ENCODE results near the gene ADH1B.
"Not testable (repeated sequence)": the region's sequence is repeated elsewhere in the genome, so short reads cannot be mapped to it uniquely, and the experiment has no call there.

ADH1B gene

DNA sequence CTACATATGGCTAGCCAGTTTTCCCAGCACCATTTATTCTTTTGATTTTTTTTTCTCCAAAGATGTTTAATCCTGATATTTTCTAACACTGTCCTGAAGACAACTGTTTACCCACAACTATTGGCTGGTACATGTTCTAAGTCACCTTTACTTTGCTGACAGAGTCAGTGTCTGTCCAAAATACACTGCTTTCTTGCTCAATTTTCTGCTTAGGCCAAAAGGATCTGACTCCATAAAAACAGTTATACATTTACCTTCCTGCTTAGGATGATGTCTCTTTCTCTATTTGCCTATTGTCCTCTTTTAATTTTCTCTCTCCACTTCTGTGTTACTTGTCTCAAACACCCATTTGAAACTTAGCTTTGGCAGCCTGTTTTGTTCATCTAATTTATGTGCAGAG is 28.1 kb upstream of the ADH1B start:
- Histone ChIP-seq H2BK5ac (ENCODE audit: low read depth, low read length, poor library complexity, severe bottlenecking) (no peak overlapping the region), H3K9me3 (ENCODE audit: control insufficient read depth, low read length) (peaks cover under 1% of the 10 kb centered on the region), H2AFZ (ENCODE audit: low read depth, low read length) (no peak overlapping the region), H2AK5ac (ENCODE audit: low read length, severe bottlenecking) (no peak overlapping the region), H3K14ac (ENCODE audit: low read length in 2 of 2) (no peak overlapping the region), H3K4ac (ENCODE audit: low read depth in 1 of 2, low read length in 2 of 2) (no peak overlapping the region), H3K4me3 (ENCODE audit: insufficient read depth in 1 of 2, low read depth in 1 of 2, low read length in 2 of 2) (no peak overlapping the region), H2BK12ac (ENCODE audit: low read length in 2 of 2) (no peak overlapping the region), H2BK120ac (ENCODE audit: low read depth, low read length) (no peak overlapping the region), H3K23ac (ENCODE audit: low read length in 2 of 2) (no peak overlapping the region), H4K8ac (ENCODE audit: low read length) (no peak overlapping the region), H3K9ac (ENCODE audit: low read length) (no peak overlapping the region), H4K91ac (ENCODE audit: low read length) (no peak overlapping the region), H3K18ac (ENCODE audit: low read depth in 1 of 2, low read length in 2 of 2) (no peak overlapping the region), H3K27me3 (ENCODE audit: control insufficient read depth in 1 of 2, insufficient read depth in 1 of 2, low read length in 2 of 2) (no peaks in the 10 kb centered on the region), H2BK15ac (ENCODE audit: low read depth, poor library complexity, severe bottlenecking) (no peak overlapping the region), H3K36me3 (ENCODE audit: control insufficient read depth in 1 of 2, insufficient read depth in 2 of 2, low read depth in 1 of 2, low read length in 2 of 2) (no peaks in the 10 kb centered on the region), H3K79me1 (replicated peaks; ENCODE audit: low read length, poor library complexity, severe bottlenecking) (no peaks in the 10 kb centered on the region), H3K4me2 (ENCODE audit: low read length, poor library complexity, severe bottlenecking) (no peak overlapping the region), H3K4me1 (ENCODE audit: control insufficient read depth, insufficient read depth, low read depth, low read length) (no peaks in the 10 kb centered on the region), H3K27ac (ENCODE audit: low read length, poor library complexity, severe bottlenecking) (no peak overlapping the region)
- DNase-seq, result no peak

DNA sequence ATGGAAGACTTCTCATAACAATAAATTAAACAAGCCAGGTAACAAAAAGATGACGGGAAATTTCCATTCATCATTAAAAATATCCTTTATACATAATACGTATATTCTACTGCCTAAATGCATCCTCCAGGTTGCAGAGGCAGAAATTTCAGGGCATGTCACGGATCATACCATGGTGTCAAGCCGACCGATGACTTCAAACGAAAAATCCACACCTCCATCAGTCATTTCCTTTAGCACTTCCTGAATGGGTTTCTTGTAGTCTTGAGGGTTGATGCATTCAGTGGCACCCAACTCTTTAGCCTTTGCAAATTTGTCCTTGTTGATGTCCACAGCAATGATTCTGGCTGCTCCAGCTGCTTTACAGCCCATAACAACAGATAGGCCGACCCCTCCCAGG is 21.4 kb upstream of the ADH1B start:
- not testable (repeated sequence) for H3K4me2 ChIP-seq (ENCODE audit: low read length, poor library complexity, severe bottlenecking); H3K9me3 ChIP-seq (ENCODE audit: control insufficient read depth, low read length); H3K4me3 ChIP-seq (ENCODE audit: insufficient read depth in 1 of 2, low read depth in 1 of 2, low read length in 2 of 2); H3K4ac ChIP-seq (ENCODE audit: low read depth in 1 of 2, low read length in 2 of 2); H3K36me3 ChIP-seq (ENCODE audit: control insufficient read depth in 1 of 2, insufficient read depth in 2 of 2, low read depth in 1 of 2, low read length in 2 of 2); H3K27ac ChIP-seq (ENCODE audit: low read length, poor library complexity, severe bottlenecking); H2BK12ac ChIP-seq (ENCODE audit: low read length in 2 of 2); H2BK5ac ChIP-seq (ENCODE audit: low read depth, low read length, poor library complexity, severe bottlenecking); H3K14ac ChIP-seq (ENCODE audit: low read length in 2 of 2); H4K91ac ChIP-seq (ENCODE audit: low read length); H3K79me1 ChIP-seq (replicated peaks; ENCODE audit: low read length, poor library complexity, severe bottlenecking); H3K18ac ChIP-seq (ENCODE audit: low read depth in 1 of 2, low read length in 2 of 2); H3K23ac ChIP-seq (ENCODE audit: low read length in 2 of 2); H2AK5ac ChIP-seq (ENCODE audit: low read length, severe bottlenecking); H3K27me3 ChIP-seq (ENCODE audit: control insufficient read depth in 1 of 2, insufficient read depth in 1 of 2, low read length in 2 of 2); H2BK120ac ChIP-seq (ENCODE audit: low read depth, low read length); H3K4me1 ChIP-seq (ENCODE audit: control insufficient read depth, insufficient read depth, low read depth, low read length); DNase-seq; H3K9ac ChIP-seq (ENCODE audit: low read length); H2AFZ ChIP-seq (ENCODE audit: low read depth, low read length); H2BK15ac ChIP-seq (ENCODE audit: low read depth, poor library complexity, severe bottlenecking); H4K8ac ChIP-seq (ENCODE audit: low read length)
- 47% methylated on average over 7 of the region's 7 CpGs for WGBS

DNA sequence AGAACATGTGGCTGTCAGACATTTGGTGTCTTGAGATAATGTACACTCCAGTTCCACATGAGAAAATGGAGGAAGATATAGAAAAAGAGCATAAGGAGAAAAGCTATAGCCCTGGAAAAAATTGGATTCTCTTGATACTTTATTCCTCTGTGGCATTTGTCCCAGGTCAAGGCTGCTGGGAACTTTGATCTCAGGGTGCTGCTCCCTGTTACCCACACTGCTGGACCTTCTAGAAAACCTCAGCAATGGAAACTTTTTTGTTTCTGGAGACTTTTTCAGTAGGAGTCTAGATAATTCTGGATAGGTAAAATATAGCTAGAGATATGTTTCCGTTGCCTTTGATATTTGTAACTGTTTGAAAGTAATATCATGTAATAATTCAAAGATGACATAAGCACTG is 20.2 kb upstream of the ADH1B start:
- Histone ChIP-seq H3K9me3 (ENCODE audit: control insufficient read depth, low read length) (no peaks in the 10 kb centered on the region), H3K4me1 (ENCODE audit: control insufficient read depth, insufficient read depth, low read depth, low read length) (no peaks in the 10 kb centered on the region), H3K9ac (ENCODE audit: low read length) (no peak overlapping the region), H4K91ac (ENCODE audit: low read length) (no peak overlapping the region), H3K79me1 (replicated peaks; ENCODE audit: low read length, poor library complexity, severe bottlenecking) (no peaks in the 10 kb centered on the region), H2BK12ac (ENCODE audit: low read length in 2 of 2) (no peak overlapping the region), H3K4ac (ENCODE audit: low read depth in 1 of 2, low read length in 2 of 2) (no peak overlapping the region), H3K23ac (ENCODE audit: low read length in 2 of 2) (no peak overlapping the region), H3K4me2 (ENCODE audit: low read length, poor library complexity, severe bottlenecking) (no peak overlapping the region), H4K8ac (ENCODE audit: low read length) (no peak overlapping the region), H2BK15ac (ENCODE audit: low read depth, poor library complexity, severe bottlenecking) (no peak overlapping the region), H3K27me3 (ENCODE audit: control insufficient read depth in 1 of 2, insufficient read depth in 1 of 2, low read length in 2 of 2) (no peaks in the 10 kb centered on the region), H3K14ac (ENCODE audit: low read length in 2 of 2) (no peak overlapping the region), H3K27ac (ENCODE audit: low read length, poor library complexity, severe bottlenecking) (no peak overlapping the region), H2BK5ac (ENCODE audit: low read depth, low read length, poor library complexity, severe bottlenecking) (no peak overlapping the region), H3K36me3 (ENCODE audit: control insufficient read depth in 1 of 2, insufficient read depth in 2 of 2, low read depth in 1 of 2, low read length in 2 of 2) (no peaks in the 10 kb centered on the region), H3K18ac (ENCODE audit: low read depth in 1 of 2, low read length in 2 of 2) (no peak overlapping the region), H2AK5ac (ENCODE audit: low read length, severe bottlenecking) (no peak overlapping the region), H3K4me3 (ENCODE audit: insufficient read depth in 1 of 2, low read depth in 1 of 2, low read length in 2 of 2) (no peak overlapping the region), H2AFZ (ENCODE audit: low read depth, low read length) (no peak overlapping the region), H2BK120ac (ENCODE audit: low read depth, low read length) (no peak overlapping the region)
- no peak for DNase-seq
- WGBS, result no CpG with 5 or more reads among the region's 1 CpG

DNA sequence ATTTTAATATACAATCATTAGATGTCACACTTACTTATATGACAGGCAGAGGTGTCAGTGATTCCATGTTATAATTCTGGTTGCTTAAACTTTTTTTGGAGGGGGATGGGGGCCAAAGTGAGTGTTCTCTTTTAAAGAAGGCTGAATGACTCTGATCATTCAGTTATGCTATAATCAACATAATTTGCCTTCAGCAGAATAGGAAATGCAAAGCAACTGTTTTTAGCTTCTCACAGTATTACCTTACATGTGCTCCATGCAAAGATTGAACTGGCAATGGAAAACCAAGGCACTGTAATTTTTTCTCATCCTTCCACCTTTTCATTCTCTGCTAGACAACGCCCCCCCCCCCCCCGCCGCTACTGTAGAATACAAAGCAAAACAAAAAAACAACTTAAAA is 18.0 kb upstream of the ADH1B start:
- Histone ChIP-seq H3K79me1 (replicated peaks; ENCODE audit: low read length, poor library complexity, severe bottlenecking) (no peaks in the 10 kb centered on the region), H3K4me2 (ENCODE audit: low read length, poor library complexity, severe bottlenecking) (no peak overlapping the region), H3K36me3 (ENCODE audit: control insufficient read depth in 1 of 2, insufficient read depth in 2 of 2, low read depth in 1 of 2, low read length in 2 of 2) (no peaks in the 10 kb centered on the region), H2AFZ (ENCODE audit: low read depth, low read length) (no peak overlapping the region), H2BK120ac (ENCODE audit: low read depth, low read length) (no peak overlapping the region), H2BK15ac (ENCODE audit: low read depth, poor library complexity, severe bottlenecking) (no peak overlapping the region), H3K23ac (ENCODE audit: low read length in 2 of 2) (no peak overlapping the region), H3K4me3 (ENCODE audit: insufficient read depth in 1 of 2, low read depth in 1 of 2, low read length in 2 of 2) (no peak overlapping the region), H2AK5ac (ENCODE audit: low read length, severe bottlenecking) (no peak overlapping the region), H3K9ac (ENCODE audit: low read length) (no peak overlapping the region), H3K4me1 (ENCODE audit: control insufficient read depth, insufficient read depth, low read depth, low read length) (no peaks in the 10 kb centered on the region), H3K18ac (ENCODE audit: low read depth in 1 of 2, low read length in 2 of 2) (no peak overlapping the region), H3K14ac (ENCODE audit: low read length in 2 of 2) (no peak overlapping the region), H2BK5ac (ENCODE audit: low read depth, low read length, poor library complexity, severe bottlenecking) (no peak overlapping the region), H2BK12ac (ENCODE audit: low read length in 2 of 2) (no peak overlapping the region), H3K4ac (ENCODE audit: low read depth in 1 of 2, low read length in 2 of 2) (no peak overlapping the region), H4K8ac (ENCODE audit: low read length) (no peak overlapping the region), H3K9me3 (ENCODE audit: control insufficient read depth, low read length) (no peaks in the 10 kb centered on the region), H4K91ac (ENCODE audit: low read length) (no peak overlapping the region), H3K27ac (ENCODE audit: low read length, poor library complexity, severe bottlenecking) (no peak overlapping the region), H3K27me3 (ENCODE audit: control insufficient read depth in 1 of 2, insufficient read depth in 1 of 2, low read length in 2 of 2) (no peaks in the 10 kb centered on the region)
- WGBS, result 100% methylated on average over 2 of the region's 3 CpGs
- no peak for DNase-seq
